H1 (cell line): Measurements from ENCODE around the gene TTC23. TPM values are rescaled to one million over a fixed set of nuclear protein-coding genes. Genes with fewer than 3 reads are reported as not detected.

Experiments
- SUZ12 ChIP-seq: fragments of 200-600 bp; sonication (generic); IDR thresholded peaks from 2 replicates; pipeline ENCODE4 v1.6.1; 2012; ENCODE audit warnings: mild to moderate bottlenecking, inconsistent platforms, low read length, moderate library complexity, mixed read lengths
- polyA plus RNA-seq, 7 experiments: library from polyadenylated mRNA; depleted of rRNA in 3 of 7; stranded (reverse) in 5 of 7; unstranded in 2 of 7; fragments of >200 nt in 5 of 7; fragments of 200-250 nt in 2 of 7; gene quantifications; 1 replicate in 5 of 7; 2 replicates in 1 of 7; 4 replicates in 1 of 7; pipeline versions ENCODE4 v1.2.1 to v1.2.3, GENCODE V29; 2011 to 2013; ENCODE audit warnings: missing spikeins in 2 of 7, mixed read lengths in 2 of 7
- total RNA-seq: library from RNA; stranded (reverse); fragmentation: NEBNext Ultra II Directional; extraction: Animal tissue kit (Norgen Biotek cat#: 25700); gene quantifications from 2 replicates; pipeline ENCODE4 v1.2.1, GENCODE V29; 2021

Gene TTC23
- total and polyA plus RNA-seq, 2 of the 8 experiments (the other 6 are each of a cell fraction or from before 2014, with no cell fraction given) = 4.8 to 23.0 TPM

DNA sequence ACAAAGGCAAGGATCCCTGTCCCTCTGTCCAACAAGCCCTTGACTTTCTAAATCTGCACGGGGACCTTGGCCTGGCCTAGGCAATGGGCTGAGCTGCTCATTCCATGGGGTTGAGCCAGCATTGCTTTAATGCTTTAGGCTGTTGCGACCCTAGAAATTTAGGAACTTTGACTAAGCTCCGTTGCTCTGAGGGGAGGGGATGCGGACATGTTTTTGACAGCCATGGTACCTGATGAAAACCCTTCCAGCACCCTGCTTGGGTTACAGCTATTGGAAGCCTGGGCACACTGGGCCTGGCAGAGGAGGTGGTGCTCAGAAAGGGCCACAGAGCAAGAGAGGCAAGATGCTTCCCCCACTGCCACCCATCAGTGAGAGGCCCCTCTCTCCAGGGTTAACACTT lies 107.4 kb downstream of the TTC23 start (continued):
- no peak for TF ChIP-seq SUZ12
